Measurements from ENCODE around the gene NELL1.

Gene NELL1

DNA sequence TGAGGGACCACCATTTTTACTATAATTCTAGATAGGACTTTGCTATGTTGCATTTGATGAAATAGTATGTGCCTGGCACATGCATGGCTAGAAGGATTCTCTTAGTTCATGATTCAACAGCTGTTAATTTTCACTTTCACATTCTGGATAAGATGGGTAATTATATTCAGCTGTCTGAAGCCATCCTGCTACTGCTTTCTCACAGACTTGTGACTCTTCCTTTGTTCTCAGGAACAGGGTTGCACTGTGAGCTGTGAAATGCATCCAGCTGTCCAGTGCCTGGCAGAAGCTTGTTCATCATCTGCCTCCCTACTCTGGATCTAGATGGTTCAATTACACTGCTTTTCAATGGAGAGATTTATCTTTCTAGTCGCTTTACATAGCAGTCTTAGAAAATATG, 913.4 kb downstream of the NELL1 start:
- no peak for DNase-seq (ENCODE audit: insufficient read length, low spot score)
- no peak for TF ChIP-seq CTCF (IDR thresholded peaks at IDR 0.05; ENCODE audit: insufficient read depth, missing control alignments)
- FAIRE-seq: no peak

DNA sequence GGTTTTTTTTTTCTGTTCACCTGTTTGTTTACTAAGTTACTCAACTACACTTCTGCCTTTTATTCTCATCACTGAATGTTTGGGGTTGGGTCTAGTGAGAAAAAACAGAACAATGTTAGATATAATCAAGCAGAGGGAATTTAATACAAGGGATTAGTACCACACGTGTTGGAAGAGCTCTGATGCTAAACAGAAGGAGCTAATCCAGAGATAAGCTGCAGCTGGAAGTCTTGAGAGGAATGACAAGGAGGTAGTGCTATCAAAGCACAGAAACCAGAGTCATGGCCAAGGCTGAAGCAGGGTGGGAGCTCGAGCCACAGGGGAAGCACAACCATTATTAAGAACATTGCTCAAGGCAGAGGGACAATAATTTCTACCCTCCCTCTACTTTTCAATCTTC, 919.4 kb downstream of the NELL1 start:
- FAIRE-seq: peak; percentile 95
- DNase-seq (ENCODE audit: insufficient read length, low spot score): no peak
- TF ChIP-seq CTCF (IDR thresholded peaks at IDR 0.05; ENCODE audit: insufficient read depth, missing control alignments): no peak

DNA sequence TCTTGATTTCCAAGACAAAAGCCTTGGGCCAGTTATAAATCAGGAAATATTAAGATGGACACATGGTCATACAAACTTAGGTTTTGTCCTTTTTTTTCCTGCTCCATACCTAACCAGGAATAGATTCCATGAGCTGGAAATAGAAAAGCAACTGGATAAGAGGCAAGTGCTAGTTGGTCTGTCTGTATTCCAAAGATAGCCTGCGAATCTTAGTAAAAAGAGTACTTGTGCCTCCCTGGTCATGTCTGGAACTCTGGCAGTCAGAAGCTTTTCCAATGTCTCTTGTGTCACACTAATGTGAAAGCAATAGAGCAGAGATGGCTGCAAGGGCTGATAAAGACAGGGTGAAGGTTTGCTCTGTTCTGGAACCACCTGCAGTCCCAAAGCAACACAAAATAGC, 933.3 kb downstream of the NELL1 start:
- TF ChIP-seq CTCF (IDR thresholded peaks at IDR 0.05; ENCODE audit: insufficient read depth, missing control alignments): no peak
- FAIRE-seq: no peak
- DNase-seq (ENCODE audit: insufficient read length, low spot score): no peak

GRCh38 chr11:21603886-21604285, 934.5 kb downstream of the NELL1 start:
- FAIRE-seq: no peak
- TF ChIP-seq CTCF (IDR thresholded peaks at IDR 0.05; ENCODE audit: insufficient read depth, missing control alignments): no peak
- no peak for DNase-seq (ENCODE audit: insufficient read length, low spot score)

GRCh38 chr11:21604564-21604963, 935.2 kb downstream of the NELL1 start:
- FAIRE-seq (no peak), DNase-seq (ENCODE audit: insufficient read length, low spot score) (no peak)
- TF ChIP-seq CTCF (IDR thresholded peaks at IDR 0.05; ENCODE audit: insufficient read depth, missing control alignments): no peak

DNA sequence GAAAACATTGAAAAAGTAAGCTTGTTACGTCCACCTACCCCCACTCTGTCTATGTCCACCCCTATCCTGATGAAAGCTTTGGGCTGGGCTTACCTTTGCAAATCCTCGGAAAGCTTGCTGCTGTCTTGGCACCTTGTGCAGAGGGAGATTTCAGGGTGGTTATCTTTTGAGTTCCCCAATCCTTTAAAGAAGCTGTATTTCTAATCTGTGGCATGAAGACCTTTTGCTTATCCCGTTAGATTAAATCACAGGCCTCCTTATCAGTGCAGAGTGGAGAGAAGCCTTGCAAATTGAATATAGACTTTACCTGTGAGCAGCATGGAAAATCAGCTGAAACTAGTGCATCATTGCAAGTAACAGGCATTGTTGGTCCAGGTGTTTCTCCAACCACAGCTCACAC, 942.9 kb downstream of the NELL1 start:
- DNase-seq (ENCODE audit: insufficient read length, low spot score) (no peak), FAIRE-seq (no peak)
- no peak for TF ChIP-seq CTCF (IDR thresholded peaks at IDR 0.05; ENCODE audit: insufficient read depth, missing control alignments)

- DNase-seq (ENCODE audit: insufficient read length, low spot score) (no peak), FAIRE-seq (no peak)
- no peak for TF ChIP-seq CTCF (IDR thresholded peaks at IDR 0.05; ENCODE audit: insufficient read depth, missing control alignments)
Observed at GRCh38 chr11:21614961-21615360, 945.6 kb downstream of the NELL1 start.

Data from D721Med (cell line).